ENCODE results near the gene FGA. TPM values are rescaled to one million over a fixed set of nuclear protein-coding genes. Genes with fewer than 3 reads are reported as not detected.
A peak's percentile ranks its signal among the peaks of the same experiment; 100 is the strongest.

Gene FGA
- total and polyA plus RNA-seq, 9 of the 15 experiments (the other 6 are each of a cell fraction or from before 2014, with no cell fraction given): 0.04 to 2.5 (median 0.07) TPM; not detected in 5

- no peak for TF ChIP-seq PBX2 (CRISPR knock-in tag; IDR thresholded peaks at IDR 0.05; ENCODE audit: low read depth)
- peak; percentile 60; the same call in 1 of the 2 replicates for TF ChIP-seq PBX2 (tag; conservative IDR thresholded peaks at IDR 0.05; ENCODE audit: low read depth)
- no peak for TF ChIP-seq IFI16 (CRISPR knock-in tag; IDR thresholded peaks at IDR 0.05)
- peak; percentile 75 for TF ChIP-seq MEIS2 (IDR thresholded peaks at IDR 0.05; ENCODE audit: partially characterized antibody)
- no peak for TF ChIP-seq TSC22D4 (tag; IDR thresholded peaks at IDR 0.05)
- no peak for TF ChIP-seq ZNF76 (CRISPR knock-in tag; IDR thresholded peaks at IDR 0.05; ENCODE audit: borderline replicate concordance)
- TF ChIP-seq, protein P1, sequence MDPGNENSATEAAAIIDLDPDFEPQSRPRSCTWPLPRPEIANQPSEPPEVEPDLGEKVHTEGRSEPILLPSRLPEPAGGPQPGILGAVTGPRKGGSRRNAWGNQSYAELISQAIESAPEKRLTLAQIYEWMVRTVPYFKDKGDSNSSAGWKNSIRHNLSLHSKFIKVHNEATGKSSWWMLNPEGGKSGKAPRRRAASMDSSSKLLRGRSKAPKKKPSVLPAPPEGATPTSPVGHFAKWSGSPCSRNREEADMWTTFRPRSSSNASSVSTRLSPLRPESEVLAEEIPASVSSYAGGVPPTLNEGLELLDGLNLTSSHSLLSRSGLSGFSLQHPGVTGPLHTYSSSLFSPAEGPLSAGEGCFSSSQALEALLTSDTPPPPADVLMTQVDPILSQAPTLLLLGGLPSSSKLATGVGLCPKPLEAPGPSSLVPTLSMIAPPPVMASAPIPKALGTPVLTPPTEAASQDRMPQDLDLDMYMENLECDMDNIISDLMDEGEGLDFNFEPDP (CRISPR knock-in tag; IDR thresholded peaks at IDR 0.05): no peak
- TF ChIP-seq ZNF12 (CRISPR knock-in tag; IDR thresholded peaks at IDR 0.05): no peak
- TF ChIP-seq ZFPM2 (CRISPR knock-in tag; IDR thresholded peaks at IDR 0.05): no peak
- TF ChIP-seq MTA2 (IDR thresholded peaks at IDR 0.05; ENCODE audit: low read depth): no peak
- TF ChIP-seq MAZ (CRISPR knock-in tag; conservative IDR thresholded peaks at IDR 0.05 in 1 of 2, IDR thresholded peaks at IDR 0.05 in 1 of 2): no peak
- TF ChIP-seq KLF16 (IDR thresholded peaks at IDR 0.05): no peak
- TF ChIP-seq CREB1 (IDR thresholded peaks at IDR 0.05): 0 out of 2 replicates have a peak, but pooled peaks have one; percentile 38
- 0 out of 2 replicates have a peak, but pooled peaks have one; percentile 41 for TF ChIP-seq CREB1 (CRISPR knock-in tag; IDR thresholded peaks at IDR 0.05)
- TF ChIP-seq PHF20 (IDR thresholded peaks at IDR 0.05; ENCODE audit: partially characterized antibody): no peak
- no peak for TF ChIP-seq PYGO2 (tag; IDR thresholded peaks at IDR 0.05)
- TF ChIP-seq, protein P2, sequence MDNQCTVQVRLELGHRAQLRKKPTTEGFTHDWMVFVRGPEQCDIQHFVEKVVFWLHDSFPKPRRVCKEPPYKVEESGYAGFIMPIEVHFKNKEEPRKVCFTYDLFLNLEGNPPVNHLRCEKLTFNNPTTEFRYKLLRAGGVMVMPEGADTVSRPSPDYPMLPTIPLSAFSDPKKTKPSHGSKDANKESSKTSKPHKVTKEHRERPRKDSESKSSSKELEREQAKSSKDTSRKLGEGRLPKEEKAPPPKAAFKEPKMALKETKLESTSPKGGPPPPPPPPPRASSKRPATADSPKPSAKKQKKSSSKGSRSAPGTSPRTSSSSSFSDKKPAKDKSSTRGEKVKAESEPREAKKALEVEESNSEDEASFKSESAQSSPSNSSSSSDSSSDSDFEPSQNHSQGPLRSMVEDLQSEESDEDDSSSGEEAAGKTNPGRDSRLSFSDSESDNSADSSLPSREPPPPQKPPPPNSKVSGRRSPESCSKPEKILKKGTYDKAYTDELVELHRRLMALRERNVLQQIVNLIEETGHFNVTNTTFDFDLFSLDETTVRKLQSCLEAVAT (IDR thresholded peaks at IDR 0.05): no peak
- TF ChIP-seq SAP30 (IDR thresholded peaks at IDR 0.05; ENCODE audit: borderline replicate concordance, insufficient read depth, low read depth, low read length, poor library complexity, severe bottlenecking): no peak
- TF ChIP-seq ZNF41 (CRISPR knock-in tag; conservative IDR thresholded peaks at IDR 0.05): no peak
- TF ChIP-seq FOXK2 (conservative IDR thresholded peaks at IDR 0.05 in 1 of 2, IDR thresholded peaks at IDR 0.05 in 1 of 2; ENCODE audit: low read depth in 2 of 2): no peak
- no peak for TF ChIP-seq ZNF511 (CRISPR knock-in tag; IDR thresholded peaks at IDR 0.05)
These were observed 30.8 kb downstream of the FGA start (continued) for GRCh38 chr4:154559494-154560418.

Data from K562 (cell line).